ENCODE measurements around the gene C10orf71.

The C10orf71 gene

DNA sequence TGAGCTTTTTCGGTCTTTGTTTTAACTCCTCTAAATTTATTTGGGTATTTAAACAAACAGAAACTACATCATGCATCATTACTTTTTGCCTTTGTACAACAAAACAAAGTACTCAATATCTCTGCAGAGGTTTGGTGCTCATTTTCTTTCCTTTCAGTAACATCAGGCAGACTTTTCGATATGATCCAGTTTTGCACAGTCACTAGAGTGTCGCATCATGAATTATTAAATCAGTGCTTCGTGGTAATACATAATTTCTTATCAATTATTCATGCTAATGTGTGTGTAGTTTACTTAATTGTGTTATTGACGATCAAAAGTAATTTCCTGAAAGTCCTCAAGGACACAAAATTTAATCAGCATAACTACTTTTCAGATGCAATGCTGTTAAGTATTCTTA, 65.1 kb downstream of the C10orf71 start:
- no peak for TF ChIP-seq POLR2A (IDR thresholded peaks at IDR 0.05; ENCODE audit: low read length)
- TF ChIP-seq GATA1 (IDR thresholded peaks at IDR 0.05; ENCODE audit: low read depth, low read length): no peak
- no peak for DNase-seq

DNA sequence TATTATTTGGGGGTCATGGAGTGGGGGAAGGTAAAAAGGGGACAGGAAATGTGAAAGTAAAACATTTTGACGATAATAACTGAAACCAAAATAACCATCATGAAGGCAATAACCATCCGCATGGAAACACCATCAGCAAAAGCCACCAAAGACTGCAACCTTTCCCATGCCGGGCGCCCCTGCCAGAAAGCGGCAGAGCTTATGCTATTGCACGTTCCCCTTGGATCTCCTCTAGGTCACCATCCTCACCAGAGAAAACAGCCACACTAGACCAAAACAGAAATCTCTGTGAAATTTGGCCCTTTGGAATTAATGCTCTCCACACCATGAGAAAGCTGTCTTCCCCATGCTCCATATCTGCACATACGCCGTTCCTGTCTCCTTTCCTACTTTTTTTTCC, 65.8 kb downstream of the C10orf71 start:
- DNase-seq: no peak
- TF ChIP-seq POLR2A (IDR thresholded peaks at IDR 0.05; ENCODE audit: low read length) (no peak), GATA1 (IDR thresholded peaks at IDR 0.05; ENCODE audit: low read depth, low read length) (no peak)

DNA sequence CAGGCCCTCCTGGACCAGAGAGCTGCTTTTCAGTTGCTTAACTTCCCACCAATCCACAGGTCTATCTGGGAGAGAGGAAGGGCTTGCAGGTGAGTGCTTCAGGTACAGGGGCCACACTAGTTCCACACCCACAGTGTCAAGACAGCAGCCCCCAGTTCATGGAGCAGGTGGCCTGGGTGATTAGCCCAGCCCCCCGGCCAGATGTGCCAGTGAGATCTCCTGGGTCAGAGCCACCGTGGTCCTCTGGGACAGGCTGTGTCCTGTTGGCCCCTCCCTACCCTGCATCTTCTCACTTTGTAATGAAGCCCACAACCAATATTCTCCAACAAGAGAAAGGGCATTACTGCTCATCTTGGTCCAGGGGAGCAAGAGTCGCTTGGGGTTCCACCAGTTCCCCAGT, 66.3 kb downstream of the C10orf71 start:
- TF ChIP-seq POLR2A (IDR thresholded peaks at IDR 0.05; ENCODE audit: low read length) (no peak), GATA1 (IDR thresholded peaks at IDR 0.05; ENCODE audit: low read depth, low read length) (no peak)
- no peak for DNase-seq

DNA sequence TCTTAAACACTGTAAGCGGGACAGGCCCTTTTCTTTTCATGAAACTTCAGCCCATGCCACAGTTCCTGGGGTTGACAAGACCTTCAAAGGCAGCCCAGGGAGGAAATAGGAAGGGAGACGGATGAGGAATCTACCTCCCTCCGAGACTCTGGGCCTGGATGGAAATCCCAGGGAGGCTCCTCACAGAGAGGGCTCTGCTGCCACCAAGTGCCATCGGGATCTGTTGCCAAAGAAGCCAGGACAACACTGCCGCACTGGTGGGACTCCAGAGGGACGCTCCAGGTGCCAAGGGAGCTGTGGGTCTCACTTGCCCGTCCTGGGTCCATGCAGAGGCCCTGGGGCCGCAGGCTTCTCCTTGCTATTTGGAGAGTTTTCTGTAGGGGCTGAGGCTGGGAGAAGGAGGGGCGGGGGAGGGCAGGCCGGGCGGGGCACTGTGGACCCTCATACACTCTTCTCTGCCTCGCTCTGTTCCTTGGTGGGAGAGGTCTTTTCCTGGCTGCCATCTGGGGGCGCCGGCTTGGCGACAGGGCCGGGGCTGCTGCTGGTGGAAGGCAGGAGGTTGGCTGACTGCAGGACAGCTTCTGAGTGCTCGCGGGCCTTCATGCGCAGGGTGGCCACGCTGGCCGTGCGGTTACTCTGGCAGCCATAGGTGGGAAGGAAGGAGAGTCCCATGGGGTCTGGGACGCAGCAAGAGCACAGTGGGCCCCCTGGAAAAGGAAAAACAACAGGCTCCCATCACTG, 66.9 kb downstream of the C10orf71 start:
- no peak for DNase-seq

DNA sequence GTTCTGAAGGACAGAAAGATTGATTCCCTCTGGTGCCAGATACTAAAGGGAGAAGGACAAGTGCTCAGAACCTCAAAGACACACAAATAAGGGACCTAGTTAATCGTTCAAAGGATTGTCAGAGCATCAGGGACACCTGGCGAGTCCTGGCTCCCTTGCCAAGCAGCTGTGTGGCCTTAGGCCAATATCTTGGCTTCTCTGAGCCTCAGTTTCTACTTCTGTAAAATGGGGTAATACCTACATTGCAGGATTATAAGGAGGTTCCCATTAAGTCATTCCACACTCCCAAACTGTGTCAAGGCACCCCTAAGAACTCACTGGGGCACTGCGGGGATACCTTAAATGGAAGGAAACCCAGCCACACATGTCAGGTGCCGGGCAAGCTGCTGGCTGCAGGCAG, 67.5 kb downstream of the C10orf71 start:
- no peak for TF ChIP-seq POLR2A (IDR thresholded peaks at IDR 0.05; ENCODE audit: low read length)
- no peak for TF ChIP-seq GATA1 (IDR thresholded peaks at IDR 0.05; ENCODE audit: low read depth, low read length)
- DNase-seq: no peak

More for the DNA sequence above, 66.9 kb downstream of the C10orf71 start:
- TF ChIP-seq POLR2A (IDR thresholded peaks at IDR 0.05; ENCODE audit: low read length): no peak
- TF ChIP-seq GATA1 (IDR thresholded peaks at IDR 0.05; ENCODE audit: low read depth, low read length): no peak

DNA sequence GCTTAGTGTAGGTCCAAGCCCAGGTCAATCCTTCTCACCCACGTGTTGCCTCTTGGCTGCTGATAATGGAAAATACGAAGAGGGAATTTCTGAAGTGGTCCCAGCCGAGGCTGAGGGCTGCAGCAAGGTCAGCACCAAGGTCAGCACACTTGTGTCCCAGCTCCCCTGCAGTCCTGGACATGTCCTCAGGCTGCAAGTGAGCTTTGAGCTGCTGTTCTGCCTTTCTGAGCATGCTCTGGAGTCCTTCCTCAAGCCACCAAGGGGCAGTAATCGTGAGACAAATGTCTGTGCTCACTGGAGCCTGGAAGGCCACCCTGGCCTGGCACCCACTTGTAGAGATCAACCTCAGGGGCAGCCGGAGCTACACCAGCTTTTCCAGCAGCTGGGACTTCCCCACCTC, 68.6 kb downstream of the C10orf71 start:
- TF ChIP-seq POLR2A (IDR thresholded peaks at IDR 0.05; ENCODE audit: low read length) (no peak), GATA1 (IDR thresholded peaks at IDR 0.05; ENCODE audit: low read depth, low read length) (no peak)
- no peak for DNase-seq

DNA sequence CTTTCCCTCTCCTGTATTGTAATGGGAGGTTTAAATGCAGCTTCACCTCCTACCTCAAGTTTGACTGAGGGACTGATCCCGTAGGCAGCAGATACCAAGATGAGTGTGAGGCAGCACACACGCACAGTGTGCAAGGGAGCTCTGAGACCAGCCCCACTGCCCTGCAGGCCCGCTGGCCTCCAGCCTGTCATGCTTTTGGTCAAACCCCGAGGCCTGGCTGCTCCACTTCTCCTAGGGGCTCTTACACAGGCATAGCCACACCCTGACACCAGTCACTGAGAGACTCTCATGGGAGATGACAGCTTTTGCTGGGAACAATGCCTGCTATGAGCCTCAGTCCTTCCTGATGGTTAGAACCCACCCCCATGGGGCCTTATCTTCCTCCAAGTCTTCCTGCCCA, 69.3 kb downstream of the C10orf71 start:
- TF ChIP-seq POLR2A (IDR thresholded peaks at IDR 0.05; ENCODE audit: low read length) (no peak), GATA1 (IDR thresholded peaks at IDR 0.05; ENCODE audit: low read depth, low read length) (no peak)

DNA sequence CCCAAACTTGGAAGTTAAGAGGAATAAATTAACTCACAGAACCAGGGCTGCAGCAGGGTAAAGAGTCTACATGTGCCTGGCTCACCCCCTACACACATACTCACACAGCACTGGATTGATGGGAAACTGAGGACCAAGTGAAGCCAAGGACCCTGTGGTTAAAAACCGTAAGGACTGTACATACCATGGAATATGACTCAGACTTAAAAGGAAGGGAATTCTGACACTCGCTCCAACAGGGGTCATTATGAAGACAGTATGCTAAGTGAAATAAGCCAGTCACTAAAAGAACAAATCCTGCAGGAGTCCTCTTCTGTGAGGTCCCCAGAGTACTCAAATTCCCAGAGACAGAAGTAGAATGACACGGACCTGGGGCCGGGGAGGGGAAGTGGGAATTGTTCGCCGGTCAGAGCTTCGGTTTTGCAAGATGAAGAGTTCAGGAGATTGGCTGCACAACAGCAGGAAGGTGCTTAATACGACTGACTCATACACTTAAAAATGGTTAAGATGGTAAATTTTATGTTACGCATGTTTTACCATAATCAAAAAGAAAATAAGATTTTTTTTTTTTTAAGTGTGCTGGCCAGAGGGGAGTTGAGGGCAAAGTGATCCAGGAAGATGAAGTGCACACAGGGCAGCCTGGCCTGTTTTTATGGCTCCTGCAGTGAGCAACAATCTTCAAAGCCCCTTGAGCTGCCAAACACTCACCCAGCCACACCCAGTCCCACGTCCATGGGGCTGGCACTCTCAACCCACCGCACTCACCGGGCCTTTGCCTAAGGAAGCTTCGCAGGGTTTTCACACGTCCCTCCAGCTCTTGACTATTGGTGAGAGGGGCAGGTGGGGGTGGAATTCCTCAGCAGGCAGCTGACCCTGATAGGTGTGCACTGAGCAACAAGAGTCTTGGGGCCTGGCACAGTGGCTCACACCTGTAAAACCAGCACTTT, 70.5 kb downstream of the C10orf71 start:
- no peak for DNase-seq
- TF ChIP-seq POLR2A (IDR thresholded peaks at IDR 0.05; ENCODE audit: low read length) (no peak), GATA1 (IDR thresholded peaks at IDR 0.05; ENCODE audit: low read depth, low read length) (no peak)

More for the DNA sequence above, 69.3 kb downstream of the C10orf71 start:
- DNase-seq: no peak

DNA sequence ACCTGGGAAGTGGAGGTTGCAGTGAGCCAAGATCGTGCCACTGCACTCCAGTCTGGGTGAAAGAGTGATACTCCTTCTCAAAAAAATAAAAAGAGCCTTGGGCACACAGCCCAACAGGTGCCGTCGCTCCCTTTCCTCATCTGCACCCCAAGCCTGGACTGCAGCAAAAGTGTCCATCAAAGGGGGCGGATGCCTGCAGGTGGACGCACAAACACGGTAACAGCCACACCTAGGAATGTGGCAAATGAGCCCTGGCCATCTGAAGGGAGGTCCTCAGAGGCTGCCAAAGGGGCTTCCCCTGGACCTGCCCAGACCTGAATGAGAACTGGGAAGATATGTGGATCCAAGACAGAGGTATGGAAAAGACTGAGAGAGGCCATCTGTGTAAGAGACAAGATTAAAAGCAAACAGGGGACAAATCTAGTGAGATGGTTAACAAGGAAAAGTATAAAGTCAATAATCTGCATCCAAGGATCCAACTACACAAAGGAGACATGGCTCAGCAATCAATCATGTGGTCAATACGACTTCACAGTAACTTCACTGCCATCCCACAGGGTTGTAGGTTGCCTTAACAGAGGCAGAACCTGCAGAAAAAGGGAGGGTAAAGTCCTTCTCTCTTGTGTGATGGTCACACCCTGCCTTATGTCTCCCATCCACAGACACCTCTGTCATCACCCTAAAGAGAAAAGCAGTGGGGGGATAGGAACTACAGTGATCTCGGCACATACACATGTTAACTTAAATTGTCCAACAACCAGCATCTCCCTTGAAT, 71.5 kb downstream of the C10orf71 start:
- TF ChIP-seq GATA1 (IDR thresholded peaks at IDR 0.05; ENCODE audit: low read depth, low read length) (no peak), POLR2A (IDR thresholded peaks at IDR 0.05; ENCODE audit: low read length) (no peak)
- no peak for DNase-seq

DNA sequence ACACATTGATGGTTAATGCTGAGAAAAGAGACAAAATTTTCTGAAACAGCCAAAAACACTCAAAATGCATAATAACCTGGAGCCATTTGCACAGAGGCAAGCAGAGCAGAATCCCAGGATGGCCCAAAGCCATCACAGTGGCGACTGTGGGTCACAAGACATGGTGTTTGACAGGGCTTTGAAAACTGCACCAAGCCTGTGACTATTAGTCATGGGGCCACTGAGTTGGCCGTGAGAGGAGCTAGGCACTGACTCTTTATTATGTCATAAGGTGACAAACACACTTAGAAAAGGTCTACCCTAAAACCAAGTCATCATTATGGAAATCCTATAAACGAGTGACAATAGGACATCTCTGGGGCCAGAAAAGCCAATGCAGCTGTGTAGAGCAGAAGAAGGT, 73.0 kb downstream of the C10orf71 start:
- TF ChIP-seq POLR2A (IDR thresholded peaks at IDR 0.05; ENCODE audit: low read length) (no peak), GATA1 (IDR thresholded peaks at IDR 0.05; ENCODE audit: low read depth, low read length) (no peak)
- DNase-seq: no peak

DNA sequence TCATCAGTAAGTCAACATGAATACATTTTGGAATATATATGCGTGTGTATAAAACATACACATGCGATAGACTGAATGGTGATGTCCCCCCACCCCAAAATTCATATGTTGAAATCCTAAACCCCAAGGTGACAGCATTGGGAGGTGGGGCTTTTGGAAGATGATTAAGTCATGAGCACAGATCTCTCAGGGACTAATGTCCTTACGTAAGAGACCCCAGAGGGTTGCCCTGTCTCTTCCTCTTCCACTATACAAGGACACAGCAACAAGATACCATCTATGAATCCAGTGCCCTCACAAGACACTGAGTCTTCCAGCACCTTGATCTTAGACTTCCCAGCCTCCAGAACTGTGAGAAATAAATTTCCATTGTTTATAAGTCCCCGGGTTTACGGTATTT, 74.4 kb downstream of the C10orf71 start:
- no peak for DNase-seq
- TF ChIP-seq GATA1 (IDR thresholded peaks at IDR 0.05; ENCODE audit: low read depth, low read length) (no peak), POLR2A (IDR thresholded peaks at IDR 0.05; ENCODE audit: low read length) (no peak)

DNA sequence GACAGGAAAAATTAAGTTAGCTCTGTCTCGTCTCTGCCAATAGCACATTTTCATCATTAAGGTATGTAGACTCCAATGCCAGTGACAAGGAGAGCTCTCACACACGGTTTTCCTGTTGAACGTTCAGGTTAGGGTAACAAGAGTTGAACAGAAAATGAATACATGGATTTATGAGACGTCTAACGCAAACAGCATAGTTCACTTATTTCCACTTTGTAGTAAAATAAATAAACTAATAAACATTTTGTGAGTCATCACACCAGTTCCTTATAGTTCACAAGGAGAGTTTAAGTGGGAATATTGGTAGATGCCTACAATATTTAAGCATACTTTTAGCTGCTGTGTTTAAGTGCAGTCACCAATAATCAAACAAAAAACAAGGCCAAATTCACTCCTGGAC, 75.8 kb downstream of the C10orf71 start:
- TF ChIP-seq POLR2A (IDR thresholded peaks at IDR 0.05; ENCODE audit: low read length) (no peak), GATA1 (IDR thresholded peaks at IDR 0.05; ENCODE audit: low read depth, low read length) (no peak)
- DNase-seq: no peak

DNA sequence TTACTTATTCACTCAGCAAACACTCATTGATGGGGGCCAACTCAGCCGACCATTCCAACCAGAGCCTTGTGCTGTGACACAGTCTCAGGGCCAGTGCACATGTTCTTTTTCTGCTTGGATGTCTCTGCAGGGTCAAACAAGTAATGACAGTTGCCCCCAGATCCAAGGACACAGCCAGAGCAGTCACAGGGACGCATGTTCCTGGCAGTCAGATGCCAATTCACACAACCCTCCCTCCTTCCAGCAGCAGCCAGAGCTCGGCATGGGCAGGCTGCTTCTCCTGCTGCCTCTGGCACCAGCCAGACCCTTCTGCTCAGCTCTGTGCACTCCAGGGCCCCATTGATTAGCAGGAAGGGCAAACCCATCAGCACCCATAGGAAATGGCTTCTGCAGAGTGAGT, 76.6 kb downstream of the C10orf71 start:
- no peak for TF ChIP-seq GATA1 (IDR thresholded peaks at IDR 0.05; ENCODE audit: low read depth, low read length)
- TF ChIP-seq POLR2A (IDR thresholded peaks at IDR 0.05; ENCODE audit: low read length): no peak
- DNase-seq: no peak

All from erythroblast (primary cell).